Activated CD4-positive, alpha-beta T cell treated with anti-CD3 and anti-CD28 coated beads for 4 hours (primary cell): ENCODE data around the gene PTK7.
"Not testable (repeated sequence)": the region's sequence is repeated elsewhere in the genome, so short reads cannot be mapped to it uniquely, and the experiment has no call there.

Experiments used
- DNase-seq, 2 donors: peaks; one replicate each; pipeline ENCODE4 v3.0.0-alpha.2; 2020

The PTK7 gene

GRCh38 chr6:43088654-43089056, 12.5 kb downstream of the PTK7 start:
- DNase-seq = no peak

- DNase-seq = no peak
Measured at GRCh38 chr6:43089467-43089866, 13.4 kb downstream of the PTK7 start.

- DNase-seq = no peak
Measured at GRCh38 chr6:43089874-43090558, 13.9 kb downstream of the PTK7 start.

- DNase-seq = no peak
Measured at GRCh38 chr6:43090559-43090956, 14.4 kb downstream of the PTK7 start.

GRCh38 chr6:43091020-43091419, 14.9 kb downstream of the PTK7 start:
- DNase-seq = no peak

GRCh38 chr6:43091436-43091991, 15.4 kb downstream of the PTK7 start:
- DNase-seq = no peak

GRCh38 chr6:43092635-43093034, 16.5 kb downstream of the PTK7 start:
- DNase-seq = no peak

GRCh38 chr6:43093436-43094289, 17.5 kb downstream of the PTK7 start:
- no peak for DNase-seq

- DNase-seq = no peak
Measured at GRCh38 chr6:43095939-43096338, 19.8 kb downstream of the PTK7 start.

- DNase-seq = no peak
Measured at GRCh38 chr6:43096451-43097097, 20.5 kb downstream of the PTK7 start.

GRCh38 chr6:43097098-43097489, 21.0 kb downstream of the PTK7 start:
- no peak for DNase-seq

GRCh38 chr6:43097502-43097901, 21.4 kb downstream of the PTK7 start:
- no peak for DNase-seq

GRCh38 chr6:43101497-43101896, 25.4 kb downstream of the PTK7 start:
- DNase-seq = no peak

- no peak for DNase-seq
Measured at GRCh38 chr6:43103253-43103876, 27.3 kb downstream of the PTK7 start.

GRCh38 chr6:43105538-43106222, 29.6 kb downstream of the PTK7 start:
- DNase-seq = no peak

- DNase-seq = no peak
Measured at GRCh38 chr6:43107344-43108062, 31.4 kb downstream of the PTK7 start.

GRCh38 chr6:43113431-43114260, 37.5 kb downstream of the PTK7 start:
- DNase-seq = no peak

- DNase-seq = no peak
Measured at GRCh38 chr6:43115365-43115764, 39.3 kb downstream of the PTK7 start.

- not testable (repeated sequence) for DNase-seq
Measured at GRCh38 chr6:43117466-43117865, 41.4 kb downstream of the PTK7 start.

- no peak for DNase-seq
Measured at GRCh38 chr6:43119482-43119881, 43.4 kb downstream of the PTK7 start.
